Measurements from ENCODE around the gene PCDH15.

GRCh38 chr10:54067361-54067760 is 733.7 kb downstream of the PCDH15 start:
- TF ChIP-seq CTCF (IDR thresholded peaks at IDR 0.05) (no peak), POLR2A (IDR thresholded peaks at IDR 0.05) (no peak)
